HepG2 (cell line): ENCODE results near the gene CAMK2D. TPM values are rescaled to one million over a fixed set of nuclear protein-coding genes. Genes with fewer than 3 reads are reported as not detected.

Experiments used
- ARID2 ChIP-seq: sonication (generic); formaldehyde crosslinking; IDR thresholded peaks from 2 replicates; pipeline ENCODE4 v1.8.1; 2022; ENCODE audit warnings: mild to moderate bottlenecking, missing genetic modification reagents, borderline replicate concordance
- FOXJ3 ChIP-seq: sonication (generic); formaldehyde crosslinking; IDR thresholded peaks from 2 replicates; pipeline ENCODE4 v1.4.0; 2020; ENCODE audit warnings: missing genetic modification reagents, mild to moderate bottlenecking, borderline replicate concordance
- MAF1 ChIP-seq: sonication (generic); formaldehyde crosslinking; IDR thresholded peaks from 2 replicates; pipeline ENCODE4 v1.5.0; 2020; ENCODE audit warnings: missing genetic modification reagents, borderline replicate concordance
- PAXIP1 ChIP-seq: sonication (generic); formaldehyde crosslinking; conservative IDR thresholded peaks from 2 replicates; pipeline ENCODE4 v1.4.0; 2020; ENCODE audit warnings: mild to moderate bottlenecking, missing genetic modification reagents, moderate library complexity
- RBM39 ChIP-seq: fragments of 200-400 bp; formaldehyde crosslinking; IDR thresholded peaks from one replicate; pipeline ENCODE4 v1.6.1; 2018; ENCODE audit warnings: antibody characterized with exemption, mild to moderate bottlenecking, low read depth, low read length; ENCODE audit not compliant: poor library complexity, severe bottlenecking
- SMAD1 ChIP-seq: sonication (generic); formaldehyde crosslinking; IDR thresholded peaks from 2 replicates; pipeline ENCODE4 v1.4.0; 2020; ENCODE audit warnings: missing genetic modification reagents, low read depth, mild to moderate bottlenecking, borderline replicate concordance
- ZFY ChIP-seq: sonication (generic); formaldehyde crosslinking; IDR thresholded peaks from 2 replicates; pipeline ENCODE4 v1.4.0; 2020; ENCODE audit warnings: missing genetic modification reagents
- ZNF614 ChIP-seq: IDR thresholded peaks from 2 replicates; pipeline ENCODE4 v1.6.1; 2018; ENCODE audit warnings: missing biosample characterization, missing genetic modification reagents, inconsistent platforms, borderline replicate concordance
- polyA plus RNA-seq, 8 experiments: library from polyadenylated mRNA; depleted of rRNA in 3 of 8; stranded (reverse) in 7 of 8; unstranded in 1 of 8; fragments of >200 nt; fragmentation: Illumina TruSeq in 4 of 8; extraction: Trizol in 4 of 8; gene quantifications; 2 replicates each; pipeline versions ENCODE4 v1.2.1 to v1.2.3, GENCODE V29; 2011 to 2016; ENCODE audit warnings: low read depth in 4 of 8, missing spikeins in 1 of 8, mixed read lengths in 1 of 8; ENCODE audit not compliant: insufficient read depth in 1 of 8
- total RNA-seq, 5 experiments: library from RNA; depleted of rRNA; stranded (reverse); fragments of >200 nt; fragmentation: Illumina TruSeq; extraction: Trizol; gene quantifications; 2 replicates each; pipeline ENCODE4 v1.2.3, GENCODE V29; 2016; ENCODE audit warnings: low read depth in 1 of 5
- TF ChIP-seq, protein P1 (sequence below): sonication (generic); formaldehyde crosslinking; IDR thresholded peaks from 2 replicates; pipeline ENCODE4 v1.5.0; 2020; ENCODE audit warnings: mild to moderate bottlenecking, missing genetic modification reagents, borderline replicate concordance
- TF ChIP-seq, protein P2 (sequence below), 2 experiments: sonication (generic) in 1 of 2; formaldehyde crosslinking in 1 of 2; IDR thresholded peaks; 2 replicates each; pipeline versions ENCODE4 v1.4.0 to v1.6.1; 2016 to 2020; ENCODE audit warnings: borderline replicate concordance in 1 of 2, low read depth in 1 of 2, mild to moderate bottlenecking in 1 of 2, missing genetic modification reagents in 1 of 2

Gene CAMK2D
- total and polyA plus RNA-seq, 2 of the 13 experiments (the other 11 are each of a cell fraction or from before 2014, with no cell fraction given): 18.0 to 65.4 TPM

GRCh38 chr4:113762186-113763028, 869 bp upstream of the CAMK2D start (continued):
- TF ChIP-seq PAXIP1 (CRISPR knock-in tag): peak; percentile 56
- TF ChIP-seq RBM39: no peak
- no peak for TF ChIP-seq MAF1 (CRISPR knock-in tag)
- TF ChIP-seq, protein P1, sequence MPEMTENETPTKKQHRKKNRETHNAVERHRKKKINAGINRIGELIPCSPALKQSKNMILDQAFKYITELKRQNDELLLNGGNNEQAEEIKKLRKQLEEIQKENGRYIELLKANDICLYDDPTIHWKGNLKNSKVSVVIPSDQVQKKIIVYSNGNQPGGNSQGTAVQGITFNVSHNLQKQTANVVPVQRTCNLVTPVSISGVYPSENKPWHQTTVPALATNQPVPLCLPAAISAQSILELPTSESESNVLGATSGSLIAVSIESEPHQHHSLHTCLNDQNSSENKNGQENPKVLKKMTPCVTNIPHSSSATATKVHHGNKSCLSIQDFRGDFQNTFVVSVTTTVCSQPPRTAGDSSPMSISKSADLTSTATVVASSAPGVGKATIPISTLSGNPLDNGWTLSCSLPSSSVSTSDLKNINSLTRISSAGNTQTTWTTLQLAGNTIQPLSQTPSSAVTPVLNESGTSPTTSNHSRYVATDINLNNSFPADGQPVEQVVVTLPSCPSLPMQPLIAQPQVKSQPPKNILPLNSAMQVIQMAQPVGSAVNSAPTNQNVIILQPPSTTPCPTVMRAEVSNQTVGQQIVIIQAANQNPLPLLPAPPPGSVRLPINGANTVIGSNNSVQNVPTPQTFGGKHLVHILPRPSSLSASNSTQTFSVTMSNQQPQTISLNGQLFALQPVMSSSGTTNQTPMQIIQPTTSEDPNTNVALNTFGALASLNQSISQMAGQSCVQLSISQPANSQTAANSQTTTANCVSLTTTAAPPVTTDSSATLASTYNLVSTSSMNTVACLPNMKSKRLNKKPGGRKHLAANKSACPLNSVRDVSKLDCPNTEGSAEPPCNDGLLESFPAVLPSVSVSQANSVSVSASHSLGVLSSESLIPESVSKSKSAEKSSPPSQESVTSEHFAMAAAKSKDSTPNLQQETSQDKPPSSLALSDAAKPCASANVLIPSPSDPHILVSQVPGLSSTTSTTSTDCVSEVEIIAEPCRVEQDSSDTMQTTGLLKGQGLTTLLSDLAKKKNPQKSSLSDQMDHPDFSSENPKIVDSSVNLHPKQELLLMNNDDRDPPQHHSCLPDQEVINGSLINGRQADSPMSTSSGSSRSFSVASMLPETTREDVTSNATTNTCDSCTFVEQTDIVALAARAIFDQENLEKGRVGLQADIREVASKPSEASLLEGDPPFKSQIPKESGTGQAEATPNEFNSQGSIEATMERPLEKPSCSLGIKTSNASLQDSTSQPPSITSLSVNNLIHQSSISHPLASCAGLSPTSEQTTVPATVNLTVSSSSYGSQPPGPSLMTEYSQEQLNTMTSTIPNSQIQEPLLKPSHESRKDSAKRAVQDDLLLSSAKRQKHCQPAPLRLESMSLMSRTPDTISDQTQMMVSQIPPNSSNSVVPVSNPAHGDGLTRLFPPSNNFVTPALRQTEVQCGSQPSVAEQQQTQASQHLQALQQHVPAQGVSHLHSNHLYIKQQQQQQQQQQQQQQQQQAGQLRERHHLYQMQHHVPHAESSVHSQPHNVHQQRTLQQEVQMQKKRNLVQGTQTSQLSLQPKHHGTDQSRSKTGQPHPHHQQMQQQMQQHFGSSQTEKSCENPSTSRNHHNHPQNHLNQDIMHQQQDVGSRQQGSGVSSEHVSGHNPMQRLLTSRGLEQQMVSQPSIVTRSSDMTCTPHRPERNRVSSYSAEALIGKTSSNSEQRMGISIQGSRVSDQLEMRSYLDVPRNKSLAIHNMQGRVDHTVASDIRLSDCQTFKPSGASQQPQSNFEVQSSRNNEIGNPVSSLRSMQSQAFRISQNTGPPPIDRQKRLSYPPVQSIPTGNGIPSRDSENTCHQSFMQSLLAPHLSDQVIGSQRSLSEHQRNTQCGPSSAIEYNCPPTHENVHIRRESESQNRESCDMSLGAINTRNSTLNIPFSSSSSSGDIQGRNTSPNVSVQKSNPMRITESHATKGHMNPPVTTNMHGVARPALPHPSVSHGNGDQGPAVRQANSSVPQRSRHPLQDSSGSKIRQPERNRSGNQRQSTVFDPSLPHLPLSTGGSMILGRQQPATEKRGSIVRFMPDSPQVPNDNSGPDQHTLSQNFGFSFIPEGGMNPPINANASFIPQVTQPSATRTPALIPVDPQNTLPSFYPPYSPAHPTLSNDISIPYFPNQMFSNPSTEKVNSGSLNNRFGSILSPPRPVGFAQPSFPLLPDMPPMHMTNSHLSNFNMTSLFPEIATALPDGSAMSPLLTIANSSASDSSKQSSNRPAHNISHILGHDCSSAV (CRISPR knock-in tag): no peak
- peak; percentile 67 for TF ChIP-seq ZFY (CRISPR knock-in tag)
- no peak for TF ChIP-seq SMAD1
- 0 out of 2 replicates have a peak, but pooled peaks have one; percentile 25 for TF ChIP-seq FOXJ3 (CRISPR knock-in tag)
- TF ChIP-seq ARID2 (CRISPR knock-in tag): 0 out of 2 replicates have a peak, but pooled peaks have one; percentile 20
- TF ChIP-seq, protein P2, sequence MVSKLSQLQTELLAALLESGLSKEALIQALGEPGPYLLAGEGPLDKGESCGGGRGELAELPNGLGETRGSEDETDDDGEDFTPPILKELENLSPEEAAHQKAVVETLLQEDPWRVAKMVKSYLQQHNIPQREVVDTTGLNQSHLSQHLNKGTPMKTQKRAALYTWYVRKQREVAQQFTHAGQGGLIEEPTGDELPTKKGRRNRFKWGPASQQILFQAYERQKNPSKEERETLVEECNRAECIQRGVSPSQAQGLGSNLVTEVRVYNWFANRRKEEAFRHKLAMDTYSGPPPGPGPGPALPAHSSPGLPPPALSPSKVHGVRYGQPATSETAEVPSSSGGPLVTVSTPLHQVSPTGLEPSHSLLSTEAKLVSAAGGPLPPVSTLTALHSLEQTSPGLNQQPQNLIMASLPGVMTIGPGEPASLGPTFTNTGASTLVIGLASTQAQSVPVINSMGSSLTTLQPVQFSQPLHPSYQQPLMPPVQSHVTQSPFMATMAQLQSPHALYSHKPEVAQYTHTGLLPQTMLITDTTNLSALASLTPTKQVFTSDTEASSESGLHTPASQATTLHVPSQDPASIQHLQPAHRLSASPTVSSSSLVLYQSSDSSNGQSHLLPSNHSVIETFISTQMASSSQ (IDR thresholded peaks at IDR 0.05; ENCODE audit: low read depth): 0 out of 2 replicates have a peak, but pooled peaks have one; percentile 10
- TF ChIP-seq, protein P2 (CRISPR knock-in tag; IDR thresholded peaks at IDR 0.05; ENCODE audit: borderline replicate concordance): peak; percentile 8; the same call in 1 of the 2 replicates
- peak; percentile 83 for TF ChIP-seq ZNF614 (CRISPR knock-in tag)
